ENCODE measurements around the gene C6orf163.
A peak's percentile ranks its signal among the peaks of the same experiment; 100 is the strongest.
"Not testable (repeated sequence)": the region's sequence is repeated elsewhere in the genome, so short reads cannot be mapped to it uniquely, and the experiment has no call there.

The C6orf163 gene

DNA sequence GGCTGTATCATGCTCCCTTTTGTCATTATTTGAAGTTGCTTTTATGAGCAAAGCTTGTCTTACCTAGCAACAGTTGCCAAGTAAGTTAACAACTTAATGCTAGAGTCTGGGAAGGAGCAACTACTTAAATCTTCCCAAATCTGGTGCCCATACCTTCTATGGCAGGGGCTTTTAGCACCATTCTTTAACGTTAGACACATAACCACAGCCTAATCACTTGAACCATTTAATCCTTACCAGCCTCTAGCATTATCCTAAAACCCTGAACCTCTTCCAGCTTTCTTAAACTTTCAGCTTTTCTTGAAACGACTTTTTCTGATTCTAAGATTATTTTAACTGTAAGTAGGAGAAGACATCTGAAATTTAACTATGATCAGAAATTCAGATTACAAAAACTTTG, at the start of gene C6orf163:
Gene C6orf163 (plus strand): TSS at position 83 of the 400 bp plus-strand sequence. CDS start 287 bp downstream, at position 370.
- DNase-seq (ENCODE audit: low spot score) = no peak

DNA sequence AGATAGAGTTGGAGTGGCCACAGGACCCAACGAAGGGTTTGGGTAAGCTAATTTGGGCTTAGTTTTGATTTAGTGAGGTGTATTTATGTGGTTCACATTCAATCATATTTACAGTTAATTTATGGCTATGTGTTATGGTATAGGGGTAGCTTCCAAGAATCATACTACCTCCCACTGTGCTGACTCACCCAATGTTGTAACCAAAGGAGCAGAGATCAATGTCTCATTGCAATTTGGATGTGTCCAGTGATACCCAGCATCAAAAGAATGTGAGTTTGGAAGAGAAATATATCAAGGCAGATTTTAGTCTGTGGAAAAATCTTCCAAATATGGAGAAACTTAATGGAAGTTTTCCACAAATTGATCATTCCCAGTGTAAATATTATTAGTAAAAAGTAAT, 47.5 kb upstream of the C6orf163 start:
- DNase-seq (ENCODE audit: low spot score) = no peak

DNA sequence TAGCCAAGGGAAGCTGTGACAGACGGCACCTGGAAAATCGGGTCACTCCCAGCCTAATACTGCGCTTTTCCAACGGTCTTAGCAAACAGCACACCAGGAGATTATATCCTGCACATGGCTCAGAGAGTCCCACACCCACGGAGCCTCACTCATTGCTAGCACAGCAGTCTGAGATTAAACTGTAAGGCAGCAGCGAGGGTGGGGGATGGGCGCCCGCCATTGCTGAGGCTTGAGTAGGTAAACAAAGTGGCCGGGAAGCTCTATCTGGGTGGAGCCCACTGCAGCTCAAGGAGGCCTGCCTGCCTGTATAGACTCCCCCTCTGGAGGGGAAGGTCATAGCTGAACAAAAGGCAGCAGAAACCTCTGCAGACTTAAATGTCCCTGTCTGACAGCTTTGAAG, 43.3 kb upstream of the C6orf163 start:
- DNase-seq (ENCODE audit: low spot score) = not testable (repeated sequence)

DNA sequence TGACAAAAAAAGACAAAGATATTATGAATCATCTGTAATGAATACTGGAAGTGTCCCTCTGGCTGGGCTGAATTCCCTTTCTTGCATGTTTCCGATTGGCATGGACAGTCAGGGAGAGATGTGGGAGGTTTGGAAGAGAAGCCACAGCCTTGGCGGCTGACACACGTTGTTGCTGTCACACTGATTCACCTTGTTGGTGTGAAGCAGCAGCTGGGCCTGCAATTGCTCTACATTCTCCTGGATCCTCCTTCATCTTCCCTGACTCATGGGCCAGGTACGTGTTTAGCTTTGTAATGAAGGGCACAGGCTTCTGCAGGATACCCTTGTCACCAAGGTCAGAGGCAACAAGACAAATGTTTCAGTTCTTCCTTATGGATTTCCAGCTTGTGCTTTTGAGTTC, 35.6 kb upstream of the C6orf163 start:
- DNase-seq (ENCODE audit: low spot score) = no peak

DNA sequence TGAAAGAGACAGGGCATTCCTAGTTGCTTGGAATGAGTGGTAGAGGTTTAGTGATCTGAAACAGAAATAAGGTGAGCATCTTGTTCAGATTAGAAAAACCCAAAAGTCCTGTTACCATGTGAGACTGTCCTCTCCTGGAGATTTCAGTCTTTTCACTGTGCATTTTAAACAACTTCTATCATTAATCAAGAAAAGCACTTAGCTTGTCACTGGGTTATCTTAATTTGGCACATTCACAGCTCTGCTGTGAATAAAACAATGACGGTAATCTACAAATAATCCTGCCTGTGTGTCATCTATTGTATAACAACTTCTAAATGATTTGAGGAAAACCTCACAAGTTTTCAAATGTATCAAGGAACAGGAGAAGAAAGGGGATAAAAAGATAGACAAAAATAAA, 31.8 kb upstream of the C6orf163 start:
- DNase-seq (ENCODE audit: low spot score) = no peak

DNA sequence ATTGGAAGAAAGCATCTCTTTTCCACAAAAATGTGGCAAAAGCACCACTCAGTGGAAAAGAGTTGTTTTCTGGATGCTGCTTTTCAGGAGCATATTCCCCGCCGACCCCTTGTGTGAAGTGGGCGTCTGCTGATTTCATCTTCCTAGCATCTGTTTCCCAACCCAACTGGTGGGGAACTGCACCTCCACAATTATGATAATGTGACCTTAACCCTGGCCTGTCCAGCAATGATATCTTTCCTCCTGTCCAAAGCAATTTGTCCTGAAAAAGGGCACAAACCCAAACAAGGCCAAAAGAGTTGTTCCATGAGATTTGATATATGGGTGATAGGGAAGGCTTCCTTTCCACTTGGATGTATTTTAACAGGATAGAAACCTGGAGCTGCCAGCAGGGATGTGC, 29.5 kb upstream of the C6orf163 start:
- no peak for DNase-seq (ENCODE audit: low spot score)

DNA sequence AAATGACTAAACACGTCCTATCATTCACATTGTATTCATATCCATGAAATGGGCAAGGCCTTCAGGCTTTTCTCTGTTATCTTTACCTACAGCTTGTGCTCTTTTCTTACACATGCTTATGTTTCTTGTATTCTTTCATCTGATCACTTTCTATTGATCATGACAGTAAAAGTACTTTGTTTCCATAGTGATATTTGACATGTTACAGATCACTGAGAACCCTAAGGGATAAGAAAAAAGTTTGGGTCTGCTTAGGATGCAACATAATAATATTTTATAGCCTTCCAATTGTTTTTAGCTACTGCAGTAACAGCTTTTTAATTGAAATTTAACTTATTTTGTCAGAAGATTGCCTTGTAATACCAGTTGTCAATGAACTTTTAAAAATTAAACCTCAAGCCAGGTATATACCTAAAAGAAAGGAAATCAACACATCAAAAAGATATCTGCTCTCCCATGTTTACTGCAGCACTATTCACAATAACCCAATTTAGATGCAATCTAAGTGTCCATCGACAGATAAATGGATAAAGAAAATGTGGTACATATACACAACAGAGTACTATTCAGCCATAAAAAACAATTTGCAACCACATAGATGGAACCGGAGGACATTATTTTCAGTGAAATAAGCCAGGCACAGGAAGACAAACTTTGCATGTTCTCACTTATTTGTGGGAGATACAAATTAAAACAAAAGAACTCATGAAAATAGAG, 25.2 kb upstream of the C6orf163 start:
- no peak for DNase-seq (ENCODE audit: low spot score)

DNA sequence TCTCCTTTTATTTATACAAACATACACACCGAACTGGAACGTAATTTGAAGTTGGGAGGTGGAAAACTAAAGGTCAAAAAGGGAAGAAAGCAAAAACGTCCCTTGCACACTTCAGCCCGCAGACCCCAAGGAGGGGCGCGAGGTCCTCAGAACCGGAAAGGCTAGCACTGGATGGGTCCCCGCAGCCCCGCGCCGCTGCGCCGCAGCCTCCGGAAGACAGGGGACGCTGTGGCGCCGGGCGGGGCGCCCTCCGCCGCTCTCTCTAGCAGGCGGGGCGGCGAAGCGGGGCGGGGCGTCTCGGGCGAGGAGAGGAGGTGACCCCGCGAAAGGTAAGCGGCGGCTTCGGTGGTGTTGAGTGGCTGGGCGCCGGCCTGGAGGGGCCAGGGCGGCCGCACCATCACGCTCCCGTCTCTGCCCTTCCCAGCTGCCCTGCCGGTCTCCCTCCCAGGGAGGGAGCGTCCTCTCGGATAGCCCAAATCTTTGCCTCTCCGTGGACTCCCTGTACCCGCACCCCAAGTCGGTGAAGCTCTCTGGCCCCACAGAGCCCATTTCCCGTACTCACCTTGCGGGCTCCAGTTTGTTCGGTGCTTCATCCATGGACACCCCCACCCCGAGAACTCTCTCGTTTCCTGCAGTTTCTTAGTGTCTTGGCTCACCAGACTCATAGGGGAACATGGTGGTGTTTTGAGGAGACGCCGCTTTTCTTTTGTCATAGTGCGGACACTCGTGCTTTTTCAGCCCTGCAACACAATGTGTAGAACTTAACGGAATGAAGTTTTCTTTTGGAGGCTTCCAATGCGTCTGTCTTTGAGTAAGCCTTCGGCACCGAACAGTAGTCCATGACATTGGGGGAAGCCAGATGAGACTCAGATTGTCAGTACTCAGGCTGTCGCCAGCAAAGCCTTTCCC, 22.1 kb upstream of the C6orf163 start, which contains the start of gene SMIM8:
Gene SMIM8 (plus strand): TSS at position 285 of the 909 bp plus-strand sequence. CDS start 14,444 bp downstream, outside the sequence.
- peak; percentile 81 for DNase-seq (ENCODE audit: low spot score)

DNA sequence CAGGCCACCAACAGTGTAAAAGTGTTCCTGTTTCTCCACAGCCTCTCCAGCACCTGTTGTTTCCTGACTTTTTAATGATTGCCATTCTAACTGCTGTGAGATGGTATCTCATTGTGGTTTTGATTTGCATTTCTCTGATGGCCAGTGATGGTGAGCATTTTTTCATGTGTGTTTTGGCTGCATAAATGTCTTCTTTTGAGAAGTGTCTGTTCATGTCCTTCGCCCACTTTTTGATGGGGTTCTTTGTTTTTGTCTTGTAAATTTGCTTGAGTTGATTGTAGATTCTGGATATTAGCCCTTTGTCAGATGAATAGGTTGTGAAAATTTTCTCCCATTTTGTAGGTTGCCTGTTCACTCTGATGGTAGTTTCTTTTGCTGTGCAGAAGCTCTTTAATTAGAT, 20.7 kb upstream of the C6orf163 start:
- not testable (repeated sequence) for DNase-seq (ENCODE audit: low spot score)

DNA sequence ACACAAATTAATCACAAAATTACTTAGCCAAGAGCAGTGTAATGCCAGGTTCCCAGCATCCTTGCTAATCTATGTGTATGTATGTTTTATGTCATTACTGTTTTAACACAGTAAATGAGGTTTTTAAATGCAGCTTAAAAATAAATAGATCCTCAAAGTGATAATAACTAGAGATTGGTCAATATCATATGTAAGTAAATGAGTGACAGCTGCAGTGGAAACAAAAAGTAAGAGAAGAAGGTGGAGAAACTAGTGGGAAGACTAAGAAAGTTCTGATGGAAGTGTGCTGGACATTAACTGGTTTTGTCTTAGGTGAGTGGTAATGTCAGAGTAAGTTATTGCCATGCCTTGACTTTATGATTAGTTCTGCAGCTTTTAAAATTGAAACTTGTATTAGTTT, 13.7 kb upstream of the C6orf163 start:
- DNase-seq (ENCODE audit: low spot score) = no peak

DNA sequence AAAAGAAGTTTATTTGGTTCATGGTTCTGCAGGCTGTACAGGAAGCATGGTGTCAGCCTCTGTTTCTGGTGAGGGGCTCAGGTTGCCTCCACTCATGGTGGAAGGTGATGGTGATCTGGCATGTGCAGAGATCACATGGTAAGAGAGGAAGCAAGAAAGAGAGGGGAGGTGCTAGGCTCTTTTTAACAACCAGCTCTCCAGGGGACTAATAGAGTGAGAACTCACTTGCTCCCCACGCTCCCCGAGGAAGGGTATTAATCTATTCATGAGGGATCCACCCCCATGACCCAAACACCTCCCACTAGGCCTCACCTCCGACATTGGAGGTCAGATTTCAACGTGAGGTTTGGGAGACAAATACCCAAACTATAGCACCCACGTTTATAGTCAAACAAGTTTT, 11.6 kb upstream of the C6orf163 start:
- no peak for DNase-seq (ENCODE audit: low spot score)

DNA sequence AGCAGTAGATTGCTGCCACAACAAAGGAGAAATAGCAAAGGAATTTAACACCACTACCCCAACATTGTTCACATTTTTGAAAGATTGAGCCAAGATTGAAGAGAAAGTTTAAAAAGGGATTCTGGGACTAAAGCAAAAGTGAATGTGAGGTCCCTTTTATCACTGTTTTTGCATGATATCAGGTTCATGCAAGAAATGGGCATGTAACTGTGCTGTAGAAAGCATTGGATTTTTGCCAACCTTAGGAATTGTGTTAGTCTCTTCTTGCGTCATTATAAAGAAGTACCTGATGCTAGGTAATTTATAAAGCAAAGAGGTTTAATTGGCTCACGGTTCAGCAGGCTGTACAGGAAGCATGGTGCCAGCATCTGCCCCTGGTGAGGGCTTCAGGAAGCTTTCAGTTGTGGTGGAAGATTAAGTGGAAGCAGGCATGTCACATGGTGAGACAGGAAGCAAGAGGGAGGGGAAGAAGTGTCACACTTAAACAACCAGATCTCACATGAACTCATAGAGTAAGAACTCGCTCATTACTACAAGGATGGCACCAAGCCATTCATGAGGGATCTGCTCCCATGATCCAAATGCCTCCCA, 10.9 kb upstream of the C6orf163 start:
- peak; percentile 10 for DNase-seq (ENCODE audit: low spot score)

DNA sequence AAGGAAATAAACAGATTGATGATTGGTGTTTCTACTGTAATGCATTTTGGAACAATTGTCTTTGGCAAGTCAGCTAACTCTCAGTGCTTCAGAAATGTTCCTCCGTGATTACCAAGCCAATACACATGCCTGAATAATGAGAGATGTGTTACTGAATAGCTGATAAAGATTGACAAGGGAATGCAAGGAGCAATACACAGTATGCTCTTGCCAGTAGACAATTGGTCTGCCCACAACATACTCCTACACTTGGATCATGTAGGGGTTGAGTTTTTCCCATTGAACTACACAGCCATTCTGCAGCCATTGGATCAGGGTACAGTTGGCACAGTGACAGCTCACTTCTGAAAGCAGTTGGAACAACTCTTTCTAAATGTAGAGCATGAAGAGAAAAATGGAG, 9.9 kb upstream of the C6orf163 start:
- DNase-seq (ENCODE audit: low spot score) = no peak

DNA sequence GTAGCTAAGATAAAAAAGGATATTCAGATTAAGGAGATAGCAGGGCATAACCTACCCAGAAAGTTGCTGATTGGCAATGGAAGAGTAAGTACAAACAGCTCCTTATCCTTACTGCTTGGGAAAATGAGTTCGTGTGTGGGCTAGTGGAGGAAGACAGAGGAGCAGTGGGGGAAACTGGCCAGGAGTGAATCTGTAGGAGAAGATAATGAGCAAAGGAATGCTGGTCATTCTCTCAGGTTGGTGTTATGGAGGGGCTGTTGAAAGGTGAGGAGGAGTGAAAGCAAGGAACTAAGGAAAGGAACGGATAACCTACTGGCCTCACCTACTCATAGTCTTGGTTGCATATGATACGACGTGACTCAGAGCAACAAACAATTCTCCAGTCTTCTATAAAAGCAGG, 8.2 kb upstream of the C6orf163 start:
- DNase-seq (ENCODE audit: low spot score) = no peak

DNA sequence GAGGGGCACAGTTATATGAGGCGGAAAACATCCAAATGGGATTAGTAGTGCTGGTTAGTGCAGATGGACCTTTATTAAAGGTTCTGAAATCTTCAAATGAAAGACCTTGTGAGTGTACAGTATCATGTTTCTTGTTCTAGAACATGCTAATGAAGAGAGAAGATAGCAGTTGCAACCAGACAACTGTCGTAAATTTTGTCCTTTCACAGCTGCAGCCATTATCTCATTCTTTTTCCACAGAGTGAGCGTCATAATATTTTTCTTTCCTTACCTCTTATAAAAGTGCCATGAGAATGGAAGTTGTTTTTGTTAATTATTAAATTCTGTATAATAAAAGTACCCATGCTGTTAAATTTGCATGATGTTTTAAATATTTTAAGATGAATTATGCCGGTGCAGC, 4.4 kb upstream of the C6orf163 start:
- DNase-seq (ENCODE audit: low spot score) = no peak

DNA sequence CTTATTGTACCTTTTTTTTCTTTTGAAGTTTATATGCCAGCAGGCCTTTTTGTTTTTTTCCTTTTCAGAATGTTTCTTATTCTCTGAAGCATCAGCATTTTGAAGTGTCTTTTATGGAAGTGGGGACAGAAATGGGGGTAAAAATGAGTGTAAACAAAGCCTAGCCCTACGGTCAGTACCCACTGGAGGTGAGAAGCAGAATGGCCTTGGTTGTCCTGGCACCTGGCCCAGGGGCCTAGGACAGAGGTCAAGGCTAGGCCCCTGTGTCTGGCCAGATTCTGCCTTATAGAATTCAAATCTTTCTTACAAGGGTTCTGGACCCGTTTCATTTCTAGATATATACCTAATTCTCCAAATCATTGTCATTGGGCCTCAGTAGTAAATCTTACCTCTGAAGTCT, 3.5 kb upstream of the C6orf163 start:
- no peak for DNase-seq (ENCODE audit: low spot score)

DNA sequence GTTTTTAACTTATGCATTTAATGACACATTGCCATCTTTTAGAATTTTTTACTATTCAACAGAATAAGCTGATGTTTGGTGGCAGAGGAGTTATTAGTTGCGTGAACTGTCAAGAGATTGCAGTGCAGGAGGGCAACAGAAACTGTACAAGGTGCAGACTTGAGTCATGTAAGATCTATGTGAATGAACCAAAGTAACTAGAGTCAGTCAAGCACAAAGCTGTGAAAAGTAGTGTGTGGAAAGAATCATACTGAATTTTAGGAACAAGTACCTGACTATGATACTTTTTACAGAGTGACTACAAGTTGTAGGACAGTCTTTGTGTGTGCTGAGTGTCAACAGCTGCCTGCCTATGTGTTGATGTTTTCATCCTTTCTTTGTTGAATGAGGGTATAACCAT, 2.7 kb upstream of the C6orf163 start:
- no peak for DNase-seq (ENCODE audit: low spot score)

DNA sequence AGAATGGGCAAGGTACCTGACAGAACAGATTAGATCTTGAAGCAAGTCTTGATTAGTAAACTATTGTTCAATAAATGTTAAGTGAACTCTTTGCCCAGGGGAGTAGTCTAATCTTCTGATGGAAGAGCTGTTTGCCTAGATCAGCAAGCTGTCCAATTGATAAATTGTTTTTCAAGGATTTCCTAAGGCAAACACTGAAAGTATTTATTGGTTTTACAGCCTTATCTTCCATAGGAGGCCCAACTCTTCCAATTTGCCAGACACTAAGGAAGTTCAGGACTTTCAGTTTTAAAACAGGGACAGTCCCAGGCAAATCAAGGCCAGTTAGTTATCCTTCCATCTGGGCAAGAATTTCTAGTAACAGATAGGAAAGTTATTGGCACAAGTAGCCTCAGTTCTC, 1.8 kb upstream of the C6orf163 start:
- no peak for DNase-seq (ENCODE audit: low spot score)

DNA sequence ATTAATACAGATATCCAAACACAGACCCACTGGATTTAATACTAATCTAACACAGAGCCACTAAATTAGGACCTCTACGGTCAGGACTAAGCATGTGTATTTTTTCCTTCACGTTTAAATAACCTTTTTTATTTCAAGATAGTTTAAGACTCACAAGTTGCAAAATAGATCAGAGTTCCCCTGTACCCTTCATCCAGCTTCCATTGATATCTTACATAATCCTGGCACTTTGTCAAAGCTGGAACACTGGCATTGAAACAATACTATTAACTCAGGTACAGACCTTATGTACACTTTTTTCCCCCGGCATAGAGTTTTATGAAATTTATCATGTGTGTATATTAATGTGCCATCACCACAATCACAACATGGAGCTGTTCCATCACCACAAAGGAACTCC, 2.1 kb downstream of the C6orf163 start:
- no peak for DNase-seq (ENCODE audit: low spot score)

DNA sequence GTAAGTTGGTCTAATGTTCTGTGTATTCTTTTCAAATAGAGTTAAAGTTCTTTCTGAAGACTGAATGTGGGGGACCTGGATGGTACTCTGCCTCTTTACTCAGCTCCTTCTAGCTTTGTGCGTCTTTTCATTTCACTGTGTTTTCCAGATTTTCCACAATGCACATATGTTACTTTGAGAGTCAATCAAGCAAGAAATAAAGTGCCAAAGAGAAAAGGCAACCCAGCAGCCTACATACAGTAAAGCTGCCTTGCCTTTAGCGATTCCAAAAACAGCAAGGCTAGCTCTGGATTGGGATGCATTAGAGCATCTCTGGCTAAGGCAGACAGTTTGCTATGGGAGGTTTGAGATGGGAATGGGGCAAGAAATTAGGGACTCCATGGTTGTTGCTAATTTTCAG, 5.3 kb downstream of the C6orf163 start:
- DNase-seq (ENCODE audit: low spot score) = no peak

DNA sequence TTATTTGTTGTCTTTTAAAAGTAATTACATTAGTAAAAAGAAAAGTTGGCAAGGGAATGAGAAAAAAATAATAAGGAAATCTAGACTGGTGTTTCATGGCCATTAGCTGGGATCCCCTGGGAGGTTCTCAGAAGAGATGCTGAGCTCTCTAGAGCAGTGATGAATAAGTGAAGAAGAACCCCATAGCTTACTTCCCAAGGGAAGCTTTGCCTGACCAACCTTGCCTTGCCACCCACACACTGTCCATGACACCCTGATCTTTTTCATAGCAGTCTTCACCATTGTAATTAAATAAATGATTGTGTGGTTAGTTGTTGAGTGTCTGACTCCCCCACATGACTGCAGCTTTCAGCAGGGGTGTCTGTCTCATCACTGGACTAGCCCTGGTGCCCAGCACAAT, 5.9 kb downstream of the C6orf163 start:
- no peak for DNase-seq (ENCODE audit: low spot score)

DNA sequence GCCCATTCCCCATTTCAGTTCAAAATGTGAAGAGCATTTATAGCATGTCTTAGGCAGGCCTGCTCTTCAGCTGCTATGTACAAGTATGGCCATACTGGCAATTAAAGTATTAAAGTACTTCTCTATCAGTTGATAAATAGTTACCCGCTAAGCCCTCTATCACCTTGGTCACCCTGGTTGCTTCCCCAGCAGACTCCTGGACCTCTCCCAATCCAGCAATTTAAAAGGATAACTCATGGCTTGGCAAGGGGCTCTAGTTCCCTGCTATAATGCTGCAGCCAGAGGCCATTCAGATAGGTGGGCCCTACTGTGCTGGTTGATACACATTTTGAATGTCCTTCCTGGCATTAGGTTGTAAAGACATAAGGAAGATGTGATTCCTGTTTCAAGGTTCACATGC, 7.0 kb downstream of the C6orf163 start:
- DNase-seq (ENCODE audit: low spot score) = no peak

DNA sequence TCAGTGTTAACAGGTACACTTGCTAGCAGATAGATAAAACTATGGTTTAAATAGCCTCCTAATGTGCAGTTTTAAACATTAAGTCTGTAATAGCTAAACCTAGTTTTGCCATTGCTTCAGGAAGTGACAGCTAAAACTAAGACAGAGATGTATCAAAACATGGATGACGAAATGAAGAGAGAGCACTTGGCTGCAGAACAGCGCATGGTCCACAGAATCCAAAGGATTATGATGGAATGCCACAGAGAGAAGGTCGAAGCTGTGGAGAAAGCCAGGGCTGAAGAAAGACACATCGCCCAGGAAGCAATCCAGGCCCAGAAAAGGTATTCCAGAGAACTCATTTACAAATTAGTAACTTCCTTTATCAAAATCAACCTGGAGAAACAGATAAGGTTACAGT, 11.6 kb downstream of the C6orf163 start:
- DNase-seq (ENCODE audit: low spot score) = no peak
